ENCODE data around the gene ADAMTS13.

DNA sequence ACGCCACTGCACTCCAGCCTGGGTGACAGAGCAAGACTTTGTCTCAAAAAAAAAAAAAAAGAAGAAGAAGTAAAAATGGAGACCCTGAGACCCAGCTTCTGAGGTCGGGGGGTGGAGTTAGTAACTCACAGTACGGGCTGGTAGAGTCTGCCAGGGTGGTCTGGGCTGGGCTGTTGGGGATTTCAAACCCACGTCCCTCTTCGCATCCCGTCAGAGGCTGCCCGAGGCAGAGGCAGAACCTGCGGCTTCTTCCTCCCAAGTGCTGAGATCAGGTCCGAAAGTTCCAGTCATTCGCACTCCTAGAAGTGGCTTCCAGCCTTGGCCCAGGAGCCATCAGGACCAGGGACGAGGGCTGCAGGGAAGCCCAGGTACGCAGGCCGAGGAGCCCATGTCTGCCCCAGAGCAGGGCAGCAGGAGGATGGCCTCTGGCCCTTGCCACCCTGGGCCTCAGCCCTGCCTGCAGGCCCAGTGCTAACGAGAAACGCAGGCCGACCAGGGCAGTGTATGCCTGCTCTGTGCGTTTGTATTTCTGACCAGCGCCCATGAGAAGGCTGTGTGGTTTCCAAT, 66.6 kb downstream of the ADAMTS13 start:
- TF ChIP-seq STAT5B (CRISPR knock-in tag; IDR thresholded peaks at IDR 0.05) (no peak), ZBTB9 (CRISPR knock-in tag; IDR thresholded peaks at IDR 0.05) (no peak), NFE2L1 (tag; IDR thresholded peaks at IDR 0.05; ENCODE audit: borderline replicate concordance, low read depth) (no peak), BRCA1 (IDR thresholded peaks at IDR 0.05) (no peak), BRCA1 (CRISPR knock-in tag; IDR thresholded peaks at IDR 0.05) (no peak), SREBF2 (CRISPR knock-in tag; IDR thresholded peaks at IDR 0.05) (no peak), YY1 (IDR thresholded peaks at IDR 0.05; ENCODE audit: borderline replicate concordance in 1 of 3, control insufficient read depth in 1 of 3, extremely low read depth in 1 of 3, insufficient read depth in 3 of 3, insufficient read length in 1 of 3, insufficient replicate concordance in 2 of 3, low read depth in 1 of 3, low read length in 2 of 3) (no peak), SMARCE1 (IDR thresholded peaks at IDR 0.05) (no peak), CTCF (IDR thresholded peaks at IDR 0.05 in 2 of 3, conservative IDR thresholded peaks at IDR 0.05 in 1 of 3; ENCODE audit: insufficient read depth in 2 of 3, low read depth in 1 of 3, low read length in 3 of 3) (no peak), EZH2 (IDR thresholded peaks at IDR 0.05; ENCODE audit: borderline replicate concordance, low read depth, low read length) (no peak), TAF15 (IDR thresholded peaks at IDR 0.05; ENCODE audit: low read depth, low read length) (no peak), MNT (conservative IDR thresholded peaks at IDR 0.05) (no peak), POLR2AphosphoS5 (IDR thresholded peaks at IDR 0.05; ENCODE audit: control insufficient read depth, insufficient read depth, low read depth, low read length) (no peak)
- TF ChIP-seq, protein P1, sequence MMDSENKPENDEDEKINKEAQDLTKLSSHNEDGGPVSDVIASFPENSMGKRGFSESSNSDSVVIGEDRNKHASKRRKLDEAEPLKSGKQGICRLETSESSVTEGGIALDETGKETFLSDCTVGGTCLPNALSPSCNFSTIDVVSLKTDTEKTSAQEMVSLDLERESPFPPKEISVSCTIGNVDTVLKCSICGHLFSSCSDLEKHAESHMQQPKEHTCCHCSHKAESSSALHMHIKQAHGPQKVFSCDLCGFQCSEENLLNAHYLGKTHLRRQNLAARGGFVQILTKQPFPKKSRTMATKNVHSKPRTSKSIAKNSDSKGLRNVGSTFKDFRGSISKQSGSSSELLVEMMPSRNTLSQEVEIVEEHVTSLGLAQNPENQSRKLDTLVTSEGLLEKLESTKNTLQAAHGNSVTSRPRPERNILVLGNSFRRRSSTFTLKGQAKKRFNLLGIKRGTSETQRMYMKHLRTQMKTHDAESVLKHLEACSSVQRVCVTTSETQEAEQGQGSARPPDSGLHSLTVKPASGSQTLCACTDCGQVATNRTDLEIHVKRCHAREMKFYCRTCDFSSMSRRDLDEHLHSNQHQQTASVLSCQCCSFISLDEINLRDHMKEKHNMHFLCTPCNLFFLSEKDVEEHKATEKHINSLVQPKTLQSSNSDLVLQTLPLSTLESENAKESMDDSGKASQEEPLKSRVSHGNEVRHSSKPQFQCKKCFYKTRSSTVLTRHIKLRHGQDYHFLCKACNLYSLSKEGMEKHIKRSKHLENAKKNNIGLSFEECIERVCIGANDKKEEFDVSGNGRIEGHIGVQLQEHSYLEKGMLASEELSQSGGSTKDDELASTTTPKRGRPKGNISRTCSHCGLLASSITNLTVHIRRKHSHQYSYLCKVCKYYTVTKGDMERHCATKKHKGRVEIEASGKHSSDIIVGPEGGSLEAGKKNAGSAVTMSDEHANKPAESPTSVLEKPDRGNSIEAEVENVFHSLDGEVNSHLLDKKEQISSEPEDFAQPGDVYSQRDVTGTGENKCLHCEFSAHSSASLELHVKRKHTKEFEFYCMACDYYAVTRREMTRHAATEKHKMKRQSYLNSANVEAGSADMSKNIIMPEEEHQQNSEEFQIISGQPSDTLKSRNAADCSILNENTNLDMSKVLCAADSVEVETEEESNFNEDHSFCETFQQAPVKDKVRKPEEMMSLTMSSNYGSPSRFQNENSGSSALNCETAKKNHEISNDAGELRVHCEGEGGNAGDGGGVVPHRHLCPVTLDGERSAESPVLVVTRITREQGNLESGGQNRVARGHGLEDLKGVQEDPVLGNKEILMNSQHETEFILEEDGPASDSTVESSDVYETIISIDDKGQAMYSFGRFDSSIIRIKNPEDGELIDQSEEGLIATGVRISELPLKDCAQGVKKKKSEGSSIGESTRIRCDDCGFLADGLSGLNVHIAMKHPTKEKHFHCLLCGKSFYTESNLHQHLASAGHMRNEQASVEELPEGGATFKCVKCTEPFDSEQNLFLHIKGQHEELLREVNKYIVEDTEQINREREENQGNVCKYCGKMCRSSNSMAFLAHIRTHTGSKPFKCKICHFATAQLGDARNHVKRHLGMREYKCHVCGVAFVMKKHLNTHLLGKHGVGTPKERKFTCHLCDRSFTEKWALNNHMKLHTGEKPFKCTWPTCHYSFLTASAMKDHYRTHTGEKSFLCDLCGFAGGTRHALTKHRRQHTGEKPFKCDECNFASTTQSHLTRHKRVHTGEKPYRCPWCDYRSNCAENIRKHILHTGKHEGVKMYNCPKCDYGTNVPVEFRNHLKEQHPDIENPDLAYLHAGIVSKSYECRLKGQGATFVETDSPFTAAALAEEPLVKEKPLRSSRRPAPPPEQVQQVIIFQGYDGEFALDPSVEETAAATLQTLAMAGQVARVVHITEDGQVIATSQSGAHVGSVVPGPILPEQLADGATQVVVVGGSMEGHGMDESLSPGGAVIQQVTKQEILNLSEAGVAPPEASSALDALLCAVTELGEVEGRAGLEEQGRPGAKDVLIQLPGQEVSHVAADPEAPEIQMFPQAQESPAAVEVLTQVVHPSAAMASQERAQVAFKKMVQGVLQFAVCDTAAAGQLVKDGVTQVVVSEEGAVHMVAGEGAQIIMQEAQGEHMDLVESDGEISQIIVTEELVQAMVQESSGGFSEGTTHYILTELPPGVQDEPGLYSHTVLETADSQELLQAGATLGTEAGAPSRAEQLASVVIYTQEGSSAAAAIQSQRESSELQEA (IDR thresholded peaks at IDR 0.05; ENCODE audit: low read depth), result no peak
